ENCODE data around the gene FAM3A. TPM values are rescaled to one million over a fixed set of nuclear protein-coding genes. Genes with fewer than 3 reads are reported as not detected.

FAM3A gene
- total and polyA plus RNA-seq, 9 of the 15 experiments (the other 6 are each of a cell fraction or from before 2014, with no cell fraction given), result 0.75 to 70.6 (median 27.0) TPM

DNA sequence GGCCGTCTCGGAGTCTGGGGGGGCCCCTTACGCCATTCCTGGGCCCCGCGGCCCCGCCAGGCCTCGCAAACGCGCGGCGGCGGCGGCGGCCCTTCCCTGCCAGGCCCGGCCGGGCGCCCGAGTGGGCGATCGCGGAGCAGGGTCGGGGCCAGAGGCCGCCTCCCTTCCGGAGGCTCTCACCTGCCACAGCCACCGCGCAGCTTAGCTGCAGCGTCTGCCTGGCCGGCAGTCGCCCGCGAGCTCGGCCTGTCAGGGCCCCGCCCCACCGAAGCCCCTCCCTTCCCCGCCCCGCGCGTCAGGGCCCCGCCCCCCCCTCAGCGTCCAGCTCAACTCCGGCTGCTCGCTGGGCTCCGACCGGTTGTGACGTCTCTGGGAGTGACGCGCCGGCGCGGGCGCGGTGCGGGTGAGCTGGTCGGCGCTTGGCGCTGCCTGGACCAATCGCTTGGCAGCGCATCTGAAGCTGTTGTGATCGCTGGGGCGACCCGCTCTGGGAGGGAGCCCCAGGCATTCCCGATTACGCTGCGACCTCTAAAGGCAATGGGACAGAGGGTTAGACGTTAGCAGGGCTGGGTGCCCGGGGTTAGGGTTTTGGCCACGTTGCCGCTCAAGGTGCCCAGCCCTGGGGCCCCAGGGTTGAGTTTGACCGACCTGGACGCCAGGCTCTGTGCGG is 25.5 kb downstream of the FAM3A start, which contains the start of gene SLC10A3 (continued):
- TF ChIP-seq ZEB2 (IDR thresholded peaks at IDR 0.05) (no peak), NR2C2 (CRISPR knock-in tag; IDR thresholded peaks at IDR 0.05) (no peak), NR2C2 (tag; IDR thresholded peaks at IDR 0.05) (peak; percentile 60; the same call in 1 of the 2 replicates), ZNF507 (tag; conservative IDR thresholded peaks at IDR 0.05) (no peak), ZSCAN32 (CRISPR knock-in tag; IDR thresholded peaks at IDR 0.05) (no peak), ZNF347 (CRISPR knock-in tag; IDR thresholded peaks at IDR 0.05; ENCODE audit: low read depth) (no peak), EGR1 (conservative IDR thresholded peaks at IDR 0.05) (no peak), ZNF76 (CRISPR knock-in tag; IDR thresholded peaks at IDR 0.05; ENCODE audit: borderline replicate concordance) (no peak), HDAC6 (IDR thresholded peaks at IDR 0.05; ENCODE audit: low read depth, low read length) (no peak), ZFX (CRISPR knock-in tag; IDR thresholded peaks at IDR 0.05) (peak; percentile 61), DIDO1 (tag; IDR thresholded peaks at IDR 0.05; ENCODE audit: low read depth) (no peak)
- TF ChIP-seq, protein P1, sequence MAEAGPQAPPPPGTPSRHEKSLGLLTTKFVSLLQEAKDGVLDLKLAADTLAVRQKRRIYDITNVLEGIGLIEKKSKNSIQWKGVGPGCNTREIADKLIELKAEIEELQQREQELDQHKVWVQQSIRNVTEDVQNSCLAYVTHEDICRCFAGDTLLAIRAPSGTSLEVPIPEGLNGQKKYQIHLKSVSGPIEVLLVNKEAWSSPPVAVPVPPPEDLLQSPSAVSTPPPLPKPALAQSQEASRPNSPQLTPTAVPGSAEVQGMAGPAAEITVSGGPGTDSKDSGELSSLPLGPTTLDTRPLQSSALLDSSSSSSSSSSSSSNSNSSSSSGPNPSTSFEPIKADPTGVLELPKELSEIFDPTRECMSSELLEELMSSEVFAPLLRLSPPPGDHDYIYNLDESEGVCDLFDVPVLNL (CRISPR knock-in tag; IDR thresholded peaks at IDR 0.05; ENCODE audit: low read depth), result no peak
- TF ChIP-seq, protein P2, sequence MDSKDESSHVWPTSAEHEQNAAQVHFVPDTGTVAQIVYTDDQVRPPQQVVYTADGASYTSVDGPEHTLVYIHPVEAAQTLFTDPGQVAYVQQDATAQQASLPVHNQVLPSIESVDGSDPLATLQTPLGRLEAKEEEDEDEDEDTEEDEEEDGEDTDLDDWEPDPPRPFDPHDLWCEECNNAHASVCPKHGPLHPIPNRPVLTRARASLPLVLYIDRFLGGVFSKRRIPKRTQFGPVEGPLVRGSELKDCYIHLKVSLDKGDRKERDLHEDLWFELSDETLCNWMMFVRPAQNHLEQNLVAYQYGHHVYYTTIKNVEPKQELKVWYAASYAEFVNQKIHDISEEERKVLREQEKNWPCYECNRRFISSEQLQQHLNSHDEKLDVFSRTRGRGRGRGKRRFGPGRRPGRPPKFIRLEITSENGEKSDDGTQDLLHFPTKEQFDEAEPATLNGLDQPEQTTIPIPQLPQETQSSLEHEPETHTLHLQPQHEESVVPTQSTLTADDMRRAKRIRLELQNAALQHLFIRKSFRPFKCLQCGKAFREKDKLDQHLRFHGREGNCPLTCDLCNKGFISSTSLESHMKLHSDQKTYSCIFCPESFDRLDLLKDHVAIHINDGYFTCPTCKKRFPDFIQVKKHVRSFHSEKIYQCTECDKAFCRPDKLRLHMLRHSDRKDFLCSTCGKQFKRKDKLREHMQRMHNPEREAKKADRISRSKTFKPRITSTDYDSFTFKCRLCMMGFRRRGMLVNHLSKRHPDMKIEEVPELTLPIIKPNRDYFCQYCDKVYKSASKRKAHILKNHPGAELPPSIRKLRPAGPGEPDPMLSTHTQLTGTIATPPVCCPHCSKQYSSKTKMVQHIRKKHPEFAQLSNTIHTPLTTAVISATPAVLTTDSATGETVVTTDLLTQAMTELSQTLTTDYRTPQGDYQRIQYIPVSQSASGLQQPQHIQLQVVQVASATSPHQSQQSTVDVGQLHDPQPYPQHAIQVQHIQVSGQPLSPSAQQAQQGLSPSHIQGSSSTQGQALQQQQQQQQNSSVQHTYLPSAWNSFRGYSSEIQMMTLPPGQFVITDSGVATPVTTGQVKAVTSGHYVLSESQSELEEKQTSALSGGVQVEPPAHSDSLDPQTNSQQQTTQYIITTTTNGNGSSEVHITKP (IDR thresholded peaks at IDR 0.05; ENCODE audit: partially characterized antibody), result no peak
- TF ChIP-seq, protein P3, sequence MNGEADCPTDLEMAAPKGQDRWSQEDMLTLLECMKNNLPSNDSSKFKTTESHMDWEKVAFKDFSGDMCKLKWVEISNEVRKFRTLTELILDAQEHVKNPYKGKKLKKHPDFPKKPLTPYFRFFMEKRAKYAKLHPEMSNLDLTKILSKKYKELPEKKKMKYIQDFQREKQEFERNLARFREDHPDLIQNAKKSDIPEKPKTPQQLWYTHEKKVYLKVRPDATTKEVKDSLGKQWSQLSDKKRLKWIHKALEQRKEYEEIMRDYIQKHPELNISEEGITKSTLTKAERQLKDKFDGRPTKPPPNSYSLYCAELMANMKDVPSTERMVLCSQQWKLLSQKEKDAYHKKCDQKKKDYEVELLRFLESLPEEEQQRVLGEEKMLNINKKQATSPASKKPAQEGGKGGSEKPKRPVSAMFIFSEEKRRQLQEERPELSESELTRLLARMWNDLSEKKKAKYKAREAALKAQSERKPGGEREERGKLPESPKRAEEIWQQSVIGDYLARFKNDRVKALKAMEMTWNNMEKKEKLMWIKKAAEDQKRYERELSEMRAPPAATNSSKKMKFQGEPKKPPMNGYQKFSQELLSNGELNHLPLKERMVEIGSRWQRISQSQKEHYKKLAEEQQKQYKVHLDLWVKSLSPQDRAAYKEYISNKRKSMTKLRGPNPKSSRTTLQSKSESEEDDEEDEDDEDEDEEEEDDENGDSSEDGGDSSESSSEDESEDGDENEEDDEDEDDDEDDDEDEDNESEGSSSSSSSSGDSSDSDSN (IDR thresholded peaks at IDR 0.05; ENCODE audit: borderline replicate concordance in 1 of 2, low read depth in 2 of 2, low read length in 2 of 2), result peak in 1 of 2 experiments; percentile 30; a peak in 1 of 4 replicates
- TF ChIP-seq, protein P4, sequence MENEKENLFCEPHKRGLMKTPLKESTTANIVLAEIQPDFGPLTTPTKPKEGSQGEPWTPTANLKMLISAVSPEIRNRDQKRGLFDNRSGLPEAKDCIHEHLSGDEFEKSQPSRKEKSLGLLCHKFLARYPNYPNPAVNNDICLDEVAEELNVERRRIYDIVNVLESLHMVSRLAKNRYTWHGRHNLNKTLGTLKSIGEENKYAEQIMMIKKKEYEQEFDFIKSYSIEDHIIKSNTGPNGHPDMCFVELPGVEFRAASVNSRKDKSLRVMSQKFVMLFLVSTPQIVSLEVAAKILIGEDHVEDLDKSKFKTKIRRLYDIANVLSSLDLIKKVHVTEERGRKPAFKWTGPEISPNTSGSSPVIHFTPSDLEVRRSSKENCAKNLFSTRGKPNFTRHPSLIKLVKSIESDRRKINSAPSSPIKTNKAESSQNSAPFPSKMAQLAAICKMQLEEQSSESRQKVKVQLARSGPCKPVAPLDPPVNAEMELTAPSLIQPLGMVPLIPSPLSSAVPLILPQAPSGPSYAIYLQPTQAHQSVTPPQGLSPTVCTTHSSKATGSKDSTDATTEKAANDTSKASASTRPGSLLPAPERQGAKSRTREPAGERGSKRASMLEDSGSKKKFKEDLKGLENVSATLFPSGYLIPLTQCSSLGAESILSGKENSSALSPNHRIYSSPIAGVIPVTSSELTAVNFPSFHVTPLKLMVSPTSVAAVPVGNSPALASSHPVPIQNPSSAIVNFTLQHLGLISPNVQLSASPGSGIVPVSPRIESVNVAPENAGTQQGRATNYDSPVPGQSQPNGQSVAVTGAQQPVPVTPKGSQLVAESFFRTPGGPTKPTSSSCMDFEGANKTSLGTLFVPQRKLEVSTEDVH (IDR thresholded peaks at IDR 0.05; ENCODE audit: low read depth, partially characterized antibody), result no peak
- TF ChIP-seq, protein P5, sequence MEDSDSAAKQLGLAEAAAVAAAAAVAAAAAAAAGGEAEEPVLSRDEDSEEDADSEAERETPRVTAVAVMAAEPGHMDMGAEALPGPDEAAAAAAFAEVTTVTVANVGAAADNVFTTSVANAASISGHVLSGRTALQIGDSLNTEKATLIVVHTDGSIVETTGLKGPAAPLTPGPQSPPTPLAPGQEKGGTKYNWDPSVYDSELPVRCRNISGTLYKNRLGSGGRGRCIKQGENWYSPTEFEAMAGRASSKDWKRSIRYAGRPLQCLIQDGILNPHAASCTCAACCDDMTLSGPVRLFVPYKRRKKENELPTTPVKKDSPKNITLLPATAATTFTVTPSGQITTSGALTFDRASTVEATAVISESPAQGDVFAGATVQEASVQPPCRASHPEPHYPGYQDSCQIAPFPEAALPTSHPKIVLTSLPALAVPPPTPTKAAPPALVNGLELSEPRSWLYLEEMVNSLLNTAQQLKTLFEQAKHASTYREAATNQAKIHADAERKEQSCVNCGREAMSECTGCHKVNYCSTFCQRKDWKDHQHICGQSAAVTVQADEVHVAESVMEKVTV (CRISPR knock-in tag; IDR thresholded peaks at IDR 0.05), result no peak
